Activated CD8-positive, alpha-beta T cell treated with anti-CD3 and anti-CD28 coated beads for 36 hours (primary cell): Measurements from ENCODE around the gene ZBED6. TPM values are rescaled to one million over a fixed set of nuclear protein-coding genes. Genes with fewer than 3 reads are reported as not detected.

Source experiments
- ATAC-seq: fragments of 200-7000 bp; cut with Tn5 transposase; one replicate; pipeline ENCODE4 v1.10.0; 2021; ENCODE audit warnings: mild to moderate bottlenecking, moderate library complexity
- CTCF ChIA-PET: fragments of 350-600 bp; sonication (Branson Sonifier 250); formaldehyde crosslinking; loops from one replicate; lab custom pipeline; 2021; ENCODE audit warnings: antibody characterized with exemption; lab: Charles Lee
- POLR2A ChIA-PET: fragments of 350-600 bp; sonication (Branson Sonifier 250); formaldehyde crosslinking; loops from one replicate; lab custom pipeline; 2021; ENCODE audit warnings: antibody characterized with exemption; lab: Charles Lee
- DNase-seq: peaks from one replicate; pipeline ENCODE4 v3.0.0-alpha.2; 2020
- H3K27ac Mint-ChIP-seq: one replicate; pipeline ENCODE4 v1.8.0; 2021; ENCODE audit warnings: mild to moderate bottlenecking, mixed read lengths
- H3K27me3 Mint-ChIP-seq: one replicate; pipeline ENCODE4 v1.8.0; 2021; ENCODE audit warnings: mixed read lengths
- H3K36me3 Mint-ChIP-seq: one replicate; pipeline ENCODE4 v1.8.0; 2021; ENCODE audit warnings: low read depth, mixed read lengths
- H3K4me1 Mint-ChIP-seq: one replicate; pipeline ENCODE4 v1.8.0; 2021; ENCODE audit warnings: low read depth, mixed read lengths
- H3K4me3 Mint-ChIP-seq: one replicate; pipeline ENCODE4 v1.8.0; 2021; ENCODE audit warnings: mild to moderate bottlenecking, moderate library complexity, mixed read lengths
- H3K9me3 Mint-ChIP-seq: one replicate; pipeline ENCODE4 v1.8.0; 2021; ENCODE audit warnings: mixed read lengths
- CTCF ChIP-seq: fragments of 200-600 bp; IDR thresholded peaks from one replicate; pipeline ENCODE4 v1.8.0; 2022; ENCODE audit warnings: antibody characterized with exemption, mild to moderate bottlenecking
- intact Hi-C: fragments of 100-400 bp; cut with micrococcal nuclease; formaldehyde crosslinking; loops from one replicate; pipeline ENCODE4 v1.10.0; 2022
- total RNA-seq, 2 experiments: library from RNA; stranded (reverse); gene quantifications; one replicate each; pipeline ENCODE4 v1.2.3, GENCODE V29; 2021

Gene ZBED6
- total RNA-seq, 2 experiments from 2014 or later = 17.3 to 17.7 TPM

DNA sequence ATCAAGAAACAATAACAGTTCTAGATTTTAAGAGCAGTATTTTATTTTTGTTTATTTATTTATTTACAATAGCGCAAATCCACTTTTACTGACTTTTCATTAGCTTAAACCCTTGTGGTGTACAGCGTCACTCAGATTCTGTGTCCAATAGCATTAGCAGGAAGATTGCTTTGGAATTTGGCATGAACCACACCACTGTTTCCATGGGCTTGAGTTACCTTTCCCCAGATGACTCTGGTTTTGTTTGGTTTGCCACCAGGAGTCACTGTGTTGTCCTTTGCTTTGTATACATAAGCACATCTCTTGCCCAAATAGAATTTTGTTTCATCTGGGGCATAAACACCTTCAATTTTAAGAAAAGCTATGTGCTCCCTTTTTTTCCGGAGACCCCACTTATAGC, 40.1 kb downstream of the ZBED6 start:
- Mint-ChIP-seq H3K9me3 (no peaks in the 10 kb centered on the region), H3K27me3 (no peaks in the 10 kb centered on the region), H3K4me1 (no peaks in the 10 kb centered on the region), H3K4me3 (no peak overlapping the region), H3K36me3 (peaks cover 43% of the 10 kb centered on the region), H3K27ac (no peak overlapping the region)
- CTCF ChIA-PET = interaction anchor here (0.7 to 1.6 kb wide), 4 partner anchors 25 to 293 kb away, joined by 3 to 6 read pairs (median 3); no protein-coding TSS in a partner anchor
- POLR2A ChIA-PET = no interaction called here
- no peak for TF ChIP-seq CTCF
- no peak for ATAC-seq
- DNase-seq = no peak
- intact Hi-C loops = no loop called here

- POLR2A ChIA-PET = no interaction called here
- Mint-ChIP-seq H3K27me3 (no peaks in the 10 kb centered on the region), H3K4me3 (no peak overlapping the region), H3K36me3 (peaks cover 49% of the 10 kb centered on the region), H3K9me3 (no peaks in the 10 kb centered on the region), H3K4me1 (no peaks in the 10 kb centered on the region), H3K27ac (no peak overlapping the region)
- CTCF ChIA-PET = interaction anchor here (2.0 kb wide), 1 partner anchor 290 kb away, joined by 7 read pairs; no protein-coding TSS in a partner anchor
- intact Hi-C loops = no loop called here
- ATAC-seq (no peak), DNase-seq (no peak)
- TF ChIP-seq CTCF = no peak
Observed at GRCh38 chr1:203839081-203839480, 43.7 kb downstream of the ZBED6 start.

DNA sequence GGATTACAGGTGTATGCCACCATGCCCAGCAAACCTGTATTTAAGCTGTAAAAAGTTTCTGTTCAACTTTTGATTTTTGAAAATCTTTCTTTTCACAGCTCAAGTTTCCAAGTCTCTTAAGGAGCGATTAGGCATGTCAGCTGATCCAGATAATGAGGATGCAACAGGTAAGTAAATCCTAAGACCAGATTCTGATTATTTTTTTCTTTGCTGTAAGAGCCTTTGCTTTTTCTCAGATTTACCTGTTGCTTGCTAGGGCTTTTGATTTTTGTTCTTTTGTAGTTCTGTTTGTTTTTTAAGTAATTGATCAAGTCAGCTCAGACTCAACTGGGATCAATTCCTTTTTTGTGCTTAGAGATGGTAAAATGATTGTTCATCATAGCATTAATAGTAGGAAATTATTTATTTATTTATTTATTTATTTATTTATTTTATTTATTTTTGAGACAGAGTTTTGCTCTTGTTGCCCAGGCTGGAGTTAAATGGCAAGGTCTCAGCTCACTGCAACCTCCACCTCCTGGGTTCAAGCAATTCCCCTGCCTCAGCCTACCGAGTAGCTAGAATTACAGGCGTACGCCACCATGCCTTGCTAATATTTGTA, 44.9 kb downstream of the ZBED6 start:
- Mint-ChIP-seq H3K27me3 (no peaks in the 10 kb centered on the region), H3K4me1 (no peaks in the 10 kb centered on the region), H3K36me3 (peaks cover 45% of the 10 kb centered on the region), H3K27ac (no peak overlapping the region), H3K9me3 (no peaks in the 10 kb centered on the region), H3K4me3 (no peak overlapping the region)
- ChIA-PET CTCF (interaction anchor here (0.6 to 2.0 kb wide), 2 partner anchors 27 to 289 kb away, joined by 3 to 7 read pairs; no protein-coding TSS in a partner anchor), POLR2A (interaction anchor here (0.7 kb wide), 1 partner anchor 19 kb away, joined by 5 read pairs; no protein-coding TSS in a partner anchor)
- intact Hi-C loops = no loop called here
- TF ChIP-seq CTCF = no peak
- ATAC-seq (no peak), DNase-seq (no peak)

DNA sequence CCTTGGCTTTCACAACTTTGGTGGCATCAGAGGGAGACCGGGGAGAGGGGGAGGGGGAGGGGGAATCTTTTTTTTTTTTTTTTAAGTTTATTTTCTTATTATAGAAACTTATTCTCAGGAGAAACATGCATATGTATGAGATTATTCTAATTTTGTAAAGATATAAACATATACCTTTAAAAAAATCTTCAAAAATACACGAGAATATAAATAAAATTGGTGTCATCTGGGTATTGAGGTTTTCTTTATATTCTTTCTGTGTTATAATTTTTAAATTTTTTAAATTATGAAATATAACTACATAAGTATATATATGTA, 47.1 kb downstream of the ZBED6 start:
- TF ChIP-seq CTCF = no peak
- H3K27me3 Mint-ChIP-seq = no peaks in the 10 kb centered on the region

GRCh38 chr1:203843435-203843834, 48.0 kb downstream of the ZBED6 start:
- H3K4me1 Mint-ChIP-seq = no peaks in the 10 kb centered on the region
- H3K27me3 Mint-ChIP-seq = no peaks in the 10 kb centered on the region
- H3K4me3 Mint-ChIP-seq = no peak overlapping the region
- intact Hi-C loops = no loop called here
- no peaks in the 10 kb centered on the region for H3K9me3 Mint-ChIP-seq
- DNase-seq (no peak), ATAC-seq (no peak)
- peak overlapping the region; percentile 43 for H3K27ac Mint-ChIP-seq
- TF ChIP-seq CTCF = no peak
- H3K36me3 Mint-ChIP-seq = peaks cover 51% of the 10 kb centered on the region
- CTCF ChIA-PET = no interaction called here
- POLR2A ChIA-PET = no interaction called here

More for the DNA sequence above, 47.1 kb downstream of the ZBED6 start:
- ATAC-seq (no peak), DNase-seq (no peak)
- intact Hi-C loops = no loop called here
- Mint-ChIP-seq H3K4me3 (no peak overlapping the region), H3K36me3 (peaks cover 55% of the 10 kb centered on the region), H3K9me3 (no peaks in the 10 kb centered on the region), H3K4me1 (no peaks in the 10 kb centered on the region), H3K27ac (no peak overlapping the region)
- ChIA-PET CTCF (no interaction called here), POLR2A (no interaction called here)

Other genes with a start within 250 kb of the ZBED6 start
- gene ATP2B4, start 168.8 kb upstream of the ZBED6 start, total RNA-seq = 10 to 100 TPM; 12.0 to 15.9 TPM
- gene LAX1, start 30.4 kb upstream of the ZBED6 start, total RNA-seq = 10 to 100 TPM; 20.7 to 21.1 TPM
- gene ZC3H11A, start within 50 bp of the ZBED6 start, total RNA-seq = 10 to 100 TPM; 77.9 to 83.1 TPM
- 100 to 1,000 TPM; 344 to 373 TPM for gene SNRPE, start 66.0 kb downstream of the ZBED6 start, total RNA-seq